HG03159 (cell line): ENCODE results near the gene AGMAT.

Experiments
- ATAC-seq: cut with Tn5 transposase; IDR thresholded peaks from one replicate; pipeline ENCODE4 v1.9.1; 2021; ENCODE audit warnings: mild to moderate bottlenecking, moderate library complexity; ENCODE audit not compliant: unreplicated experiment

Gene AGMAT

DNA sequence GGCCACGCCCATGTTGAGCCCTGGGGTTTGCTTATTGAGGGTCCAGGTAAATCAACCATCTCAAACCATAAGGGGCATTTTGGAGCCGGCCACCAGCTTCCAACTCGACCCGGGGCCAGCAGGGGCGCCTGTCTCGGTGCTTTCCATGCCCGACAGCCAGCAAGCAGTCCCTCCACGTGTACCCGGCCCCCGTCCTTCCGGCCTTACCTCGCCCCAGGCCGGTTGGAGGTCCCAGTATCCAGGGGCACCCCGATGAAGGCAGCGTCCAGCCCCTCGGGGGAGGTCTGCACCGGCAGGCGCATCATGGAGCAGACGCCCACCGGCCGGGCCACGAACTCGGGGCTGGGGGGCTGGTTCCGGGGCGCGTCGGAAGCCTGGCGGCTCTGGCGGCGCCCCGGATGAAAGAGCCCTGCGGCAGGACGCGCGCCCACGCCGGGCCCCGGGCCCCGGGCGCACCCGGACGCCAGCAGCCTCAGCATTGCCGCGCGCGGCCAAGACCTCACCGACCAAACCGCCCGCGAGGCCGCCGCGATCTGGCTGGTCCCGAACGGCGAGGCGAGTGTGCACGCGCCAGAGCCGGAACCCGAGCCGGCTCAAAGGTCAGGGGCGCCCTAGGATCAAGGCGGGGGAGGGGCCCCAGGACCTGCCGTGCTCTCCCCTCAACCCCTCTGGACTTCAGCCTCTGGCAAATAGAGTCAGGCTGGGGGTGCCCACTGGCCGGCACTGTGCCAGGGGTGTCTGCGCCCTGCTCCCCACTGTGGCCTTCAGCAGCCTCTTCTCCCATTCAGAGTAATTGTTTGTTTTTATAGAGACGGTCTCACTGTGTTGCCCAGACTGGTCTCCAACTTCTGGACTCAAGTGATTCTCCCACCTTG, at the start of gene AGMAT:
TSS of gene AGMAT (minus strand) at position 563 of the 875 bp plus-strand sequence. CDS start at position 479, 84 bp downstream.
- ATAC-seq, result peak; percentile 58

DNA sequence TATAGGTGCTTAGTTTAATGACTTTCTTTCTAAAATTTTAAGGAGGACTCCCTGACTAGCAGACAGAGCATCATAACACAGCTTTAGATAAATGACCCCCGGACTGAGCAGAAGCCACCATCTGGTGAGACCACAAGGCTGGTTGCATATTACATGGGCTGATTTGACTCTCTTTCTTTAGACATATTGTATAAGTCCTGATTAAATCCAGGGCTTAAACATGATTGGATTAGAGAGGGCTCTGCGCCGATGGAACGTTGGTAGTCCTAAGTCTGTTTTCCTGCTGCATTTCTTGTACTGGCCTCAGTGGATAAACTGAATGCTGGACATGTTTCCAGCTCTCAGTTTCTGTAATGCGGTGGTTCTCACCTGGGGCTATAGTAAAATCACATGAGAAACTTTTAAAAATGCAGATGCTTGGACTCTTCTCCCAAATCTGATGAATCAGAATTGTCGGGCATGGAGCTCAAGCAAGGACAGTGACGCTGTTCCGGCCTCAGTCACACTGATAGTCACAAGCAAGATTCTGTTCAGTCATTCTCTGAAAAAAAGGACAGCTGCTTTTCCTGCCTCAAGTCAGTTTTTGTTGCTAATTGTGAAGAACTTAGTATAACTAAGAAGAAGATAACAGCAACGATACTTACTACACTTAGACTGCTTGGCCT, 49.0 kb upstream of the AGMAT start:
- no peak for ATAC-seq

- peak; percentile 13 for ATAC-seq
These were observed 43.2 kb upstream of the AGMAT start for GRCh38 chr1:15628003-15628402.

GRCh38 chr1:15627343-15627988, 42.6 kb upstream of the AGMAT start:
- peak; percentile 89 for ATAC-seq

GRCh38 chr1:15626269-15626950, 41.6 kb upstream of the AGMAT start:
- ATAC-seq, result no peak

GRCh38 chr1:15625056-15625917, 40.4 kb upstream of the AGMAT start:
- ATAC-seq, result no peak

DNA sequence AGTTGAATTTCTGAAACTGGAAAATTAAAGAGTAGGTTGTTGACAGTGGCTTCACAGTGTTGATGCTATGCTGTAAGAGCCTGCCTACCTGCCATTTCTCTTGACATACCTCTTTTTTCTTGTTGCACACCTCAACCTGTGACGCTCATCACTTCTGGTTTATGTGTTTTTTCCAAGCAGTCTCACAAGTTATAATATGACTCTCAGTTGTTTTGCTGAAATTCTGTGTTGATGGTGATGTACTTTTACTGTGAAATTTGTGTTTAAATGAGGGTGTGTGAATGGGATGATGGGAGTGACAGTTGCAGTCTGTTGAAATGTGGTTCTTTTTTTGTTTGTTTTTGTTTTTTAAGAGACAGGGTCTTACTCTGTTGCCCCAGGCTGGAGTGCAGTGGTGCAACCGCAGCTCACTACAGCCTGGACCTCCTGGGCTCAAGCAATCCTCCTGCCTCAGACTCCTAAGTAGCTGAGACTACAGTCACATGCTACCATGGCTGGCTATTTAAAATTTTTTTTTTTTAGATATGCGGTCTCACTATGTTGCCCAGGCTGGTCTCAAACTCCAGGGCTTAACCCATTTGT, 39.4 kb upstream of the AGMAT start:
- ATAC-seq, result no peak

DNA sequence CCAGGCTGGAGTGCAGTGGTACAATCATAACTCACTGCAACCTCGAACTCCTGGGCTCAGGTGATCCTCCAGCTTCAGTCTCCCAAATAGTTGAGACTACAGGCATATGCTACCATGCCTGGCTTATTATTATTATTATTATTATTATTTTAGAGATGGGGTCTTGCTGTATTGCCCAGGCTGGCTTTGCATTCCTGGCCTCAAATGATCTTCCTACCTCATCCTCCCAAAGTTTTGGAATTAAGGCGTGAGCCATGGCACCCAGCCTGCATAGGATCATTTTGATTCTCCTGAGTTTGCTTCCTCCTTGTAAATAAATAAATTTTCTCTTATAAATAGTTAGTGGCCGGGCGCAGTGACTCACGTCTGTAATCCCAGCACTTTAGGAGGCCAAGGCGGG, 38.6 kb upstream of the AGMAT start:
- ATAC-seq, result no peak

DNA sequence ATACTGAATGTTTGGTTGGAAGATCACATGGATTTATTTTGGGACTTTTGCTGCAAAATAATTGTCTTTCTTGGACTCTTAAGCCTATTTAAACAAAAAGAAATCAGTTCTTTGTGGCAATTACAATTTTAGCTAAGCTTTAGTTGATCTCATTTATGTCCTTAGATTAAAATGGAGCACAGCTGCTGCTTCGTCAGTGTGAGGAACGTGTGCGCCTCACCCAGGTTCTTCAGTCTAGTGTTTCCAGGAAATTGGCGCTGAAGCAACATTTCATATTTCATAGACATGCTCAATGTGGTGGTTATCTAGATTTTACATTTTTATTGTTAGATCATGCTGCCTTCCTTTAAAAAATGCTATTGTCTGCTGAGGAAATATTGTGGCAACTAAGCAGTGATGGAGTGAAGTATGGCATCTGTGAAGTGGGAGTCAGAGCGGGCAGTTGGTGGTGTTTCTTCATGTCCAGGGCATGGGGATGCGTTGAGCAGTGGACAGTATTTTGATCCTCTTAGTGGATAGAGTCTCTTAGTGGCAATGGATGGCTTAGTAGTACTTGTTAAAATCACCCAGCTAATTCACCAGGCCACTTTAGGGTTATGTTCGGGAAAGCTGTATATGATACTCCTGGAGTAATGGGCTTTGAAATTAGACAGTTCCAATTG, 38.0 kb upstream of the AGMAT start:
- ATAC-seq, result no peak

DNA sequence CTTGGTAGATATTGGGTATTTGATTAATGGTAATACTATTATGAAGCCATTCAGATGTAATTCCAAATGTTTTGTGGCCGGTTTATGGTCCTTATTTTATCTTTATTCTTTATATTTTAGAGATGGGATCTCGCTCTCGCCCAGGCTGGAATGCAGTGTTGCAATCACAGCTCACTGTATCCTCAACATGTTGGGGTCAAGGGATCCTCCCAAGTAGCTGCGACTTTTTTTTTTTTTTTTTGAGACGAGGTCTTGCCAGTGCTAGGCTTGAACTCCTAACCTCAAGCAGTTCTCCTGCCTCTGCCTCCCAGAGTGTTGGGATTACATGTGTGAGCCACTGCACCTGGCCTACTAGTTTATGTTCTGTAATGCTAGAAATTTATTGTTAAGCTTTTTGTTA, 37.1 kb upstream of the AGMAT start:
- ATAC-seq, result no peak

- no peak for ATAC-seq
These were observed 36.2 kb upstream of the AGMAT start for GRCh38 chr1:15620902-15621682.

DNA sequence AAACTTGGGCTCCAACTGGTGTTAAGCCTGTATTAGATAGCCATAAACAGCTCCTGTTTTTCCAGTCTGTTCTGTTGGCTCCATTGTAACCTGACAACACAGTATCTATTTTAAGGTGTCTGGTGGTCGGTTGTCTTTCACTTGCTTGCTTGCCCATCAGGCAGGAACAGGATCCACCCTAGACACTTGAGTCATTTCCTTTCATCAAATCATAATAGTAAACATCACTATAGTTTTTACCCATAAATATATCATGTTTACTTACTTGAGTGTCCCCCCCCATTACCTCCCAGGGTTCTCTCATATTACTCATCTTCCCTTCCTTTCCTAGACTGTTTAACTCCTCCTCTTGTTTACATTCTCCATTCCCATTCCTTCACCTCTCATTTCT, 35.3 kb upstream of the AGMAT start:
- ATAC-seq, result no peak

DNA sequence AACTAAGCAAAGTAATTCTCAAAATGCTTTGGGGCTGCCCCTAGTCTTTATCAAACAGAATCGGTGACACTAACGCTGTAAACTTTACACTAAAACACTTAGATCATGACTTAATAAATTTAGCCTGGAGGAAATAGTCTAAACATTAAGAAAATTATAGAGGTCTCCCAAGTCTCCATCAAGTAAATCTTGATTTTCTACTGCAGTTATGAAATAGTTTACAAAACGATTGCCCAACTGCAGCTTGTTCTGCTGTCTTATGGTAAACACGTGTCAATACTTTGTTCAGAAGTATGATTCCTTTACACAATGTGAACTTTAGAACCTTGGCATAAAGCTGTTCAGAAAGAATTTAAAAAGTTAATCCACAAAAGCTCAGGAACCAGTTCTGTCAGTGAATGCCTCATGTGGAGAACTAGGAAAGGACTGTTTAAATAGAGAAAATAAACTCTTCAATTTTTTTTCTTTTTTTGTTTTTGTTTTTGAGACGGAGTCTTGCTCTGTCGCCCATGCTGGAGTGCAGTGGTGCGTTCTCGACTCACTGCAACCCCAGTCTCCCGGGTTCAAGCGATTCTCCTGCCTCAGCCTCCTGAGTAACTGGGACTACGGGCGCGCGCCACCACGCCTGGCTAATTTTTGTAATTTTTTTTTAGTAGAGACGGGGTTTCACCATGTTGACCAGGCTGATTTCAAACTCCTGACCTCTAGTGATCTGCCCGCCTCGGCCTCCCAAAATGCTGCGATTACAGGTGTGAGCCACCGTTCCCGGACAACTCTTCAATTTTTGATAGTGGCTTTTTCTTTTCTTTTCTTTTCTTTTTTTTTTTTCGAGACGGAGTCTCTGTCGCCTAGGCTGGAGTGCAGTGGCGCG, 34.0 kb upstream of the AGMAT start:
- no peak for ATAC-seq

DNA sequence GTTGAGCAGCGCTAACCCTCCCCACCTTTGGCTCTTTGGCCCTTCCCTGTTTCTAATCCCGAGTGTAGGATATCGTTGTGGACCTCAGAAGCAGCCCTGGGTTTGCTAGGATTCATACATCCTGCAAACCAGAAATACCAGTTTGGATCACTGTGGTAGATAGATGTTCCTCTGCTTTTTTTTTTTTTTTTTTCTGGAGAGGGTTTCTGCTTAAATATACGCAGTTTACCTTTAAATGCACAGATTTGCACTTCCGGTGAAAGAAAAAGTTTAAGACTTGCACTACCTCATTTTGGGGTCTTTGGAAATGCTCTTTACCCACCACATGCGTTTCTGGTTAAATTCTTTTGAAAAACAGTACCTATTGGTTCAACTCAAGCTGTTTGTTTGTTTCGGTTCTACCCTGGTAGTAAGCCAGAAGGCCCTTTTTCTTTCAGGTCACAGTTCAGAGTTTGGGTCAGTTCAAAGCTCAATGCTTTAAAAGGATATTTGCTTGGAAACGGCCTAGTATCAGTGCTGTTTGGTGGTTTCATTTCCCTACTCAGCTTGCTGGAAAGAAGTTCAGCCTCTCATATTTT, 33.3 kb upstream of the AGMAT start:
- peak; percentile 48 for ATAC-seq

DNA sequence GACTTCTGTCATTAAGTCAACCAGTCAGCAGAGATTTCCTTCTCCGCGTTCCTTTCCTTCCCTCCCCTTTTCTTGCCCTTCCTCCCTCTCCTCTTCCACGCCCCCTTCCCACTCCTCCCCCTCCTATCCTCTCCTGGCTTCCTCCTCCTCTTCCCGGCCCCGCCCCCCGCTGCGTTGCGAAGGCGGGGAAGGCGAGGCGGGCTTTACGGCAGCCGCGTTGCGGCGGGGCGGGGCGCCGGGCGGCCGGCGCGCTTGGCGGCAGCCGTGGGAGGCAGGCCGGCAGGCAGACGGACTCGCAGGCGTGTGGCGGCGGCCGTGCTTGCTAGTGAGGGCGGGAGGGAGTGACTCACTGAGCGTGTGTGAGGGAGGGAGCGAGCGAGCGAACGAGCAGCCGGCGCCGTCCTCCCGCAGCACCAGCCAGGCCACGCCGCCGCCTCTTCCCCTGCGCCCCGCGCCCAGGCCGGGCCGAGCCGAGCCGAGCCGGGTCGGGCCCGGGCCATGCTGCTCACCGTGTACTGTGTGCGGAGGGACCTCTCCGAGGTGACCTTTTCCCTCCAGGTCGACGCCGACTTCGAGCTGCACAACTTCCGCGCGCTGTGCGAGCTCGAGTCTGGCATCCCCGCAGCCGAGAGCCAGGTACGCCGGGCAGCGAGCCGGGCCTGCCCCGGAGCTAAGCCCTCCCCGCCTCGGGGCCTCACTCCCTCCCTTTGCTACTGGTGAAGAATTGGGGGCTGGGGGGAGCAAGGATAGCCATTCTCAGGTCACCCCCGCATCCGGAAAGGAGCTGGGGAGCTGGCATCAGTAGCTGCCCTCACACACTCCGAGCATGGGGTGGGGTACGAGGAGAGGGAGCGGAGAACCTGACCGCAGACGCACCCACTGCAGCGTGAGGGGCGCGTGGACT, 32.6 kb upstream of the AGMAT start, which contains the start of gene DDI2:
TSS of gene DDI2 (plus strand) at position 286 of the 904 bp plus-strand sequence. CDS start at position 499, 213 bp downstream.
- ATAC-seq, result peak; percentile 69
